Mesendoderm (in vitro differentiated cells): ENCODE results near the gene TMCO5A.

Source experiments
- DNase-seq: peaks from one replicate; pipeline ENCODE4 v3.0.0; 2013
- H2AK5ac ChIP-seq: 2 replicates; pipeline ENCODE4 v1.6.1; 2013; ENCODE audit warnings: low read length, inconsistent platforms
- H2BK120ac ChIP-seq: 2 replicates; pipeline ENCODE4 v1.6.1; 2013; ENCODE audit warnings: low read depth, mild to moderate bottlenecking, low read length, moderate library complexity, mixed read lengths
- H2BK15ac ChIP-seq: replicated peaks from 2 replicates; pipeline ENCODE4 v1.6.1; 2013; ENCODE audit warnings: low read depth, mild to moderate bottlenecking, moderate library complexity
- H2BK5ac ChIP-seq: 2 replicates; pipeline ENCODE4 v1.6.1; 2013; ENCODE audit warnings: low read length, inconsistent platforms
- H3K18ac ChIP-seq: 2 replicates; pipeline ENCODE4 v1.6.1; 2013; ENCODE audit warnings: mild to moderate bottlenecking, low read length, mixed read lengths
- H3K23ac ChIP-seq: one replicate; pipeline ENCODE4 v1.6.1; 2013; ENCODE audit warnings: low read length
- H3K27ac ChIP-seq: 2 replicates; pipeline ENCODE4 v1.5.1; 2013; ENCODE audit warnings: low read depth, mild to moderate bottlenecking, inconsistent platforms, low read length, moderate library complexity
- H3K27me3 ChIP-seq: 2 replicates; pipeline ENCODE4 v1.6.1; 2013; ENCODE audit warnings: low read length, control low read depth, mild to moderate bottlenecking, inconsistent platforms; ENCODE audit not compliant: insufficient read depth, poor library complexity
- H3K36me3 ChIP-seq: 2 replicates; pipeline ENCODE4 v1.6.1; 2013; ENCODE audit warnings: low read length, inconsistent platforms; ENCODE audit not compliant: control insufficient read depth, insufficient read depth
- H3K4ac ChIP-seq: one replicate; pipeline ENCODE4 v1.6.1; 2013; ENCODE audit warnings: low read depth, mild to moderate bottlenecking, low read length, moderate library complexity
- H3K4me1 ChIP-seq: 2 replicates; pipeline ENCODE4 v1.6.1; 2013; ENCODE audit warnings: low read depth, low read length, inconsistent platforms; ENCODE audit not compliant: control insufficient read depth
- H3K4me2 ChIP-seq: 2 replicates; pipeline ENCODE4 v1.6.1; 2013; ENCODE audit warnings: low read length
- H3K4me3 ChIP-seq: 2 replicates; pipeline ENCODE4 v1.5.1; 2013; ENCODE audit warnings: mild to moderate bottlenecking, low read length
- H3K56ac ChIP-seq: one replicate; pipeline ENCODE4 v1.6.1; 2013; ENCODE audit warnings: low read length
- H3K79me1 ChIP-seq: 2 replicates; pipeline ENCODE4 v1.6.1; 2013; ENCODE audit warnings: low read length, inconsistent platforms
- H3K79me2 ChIP-seq: 2 replicates; pipeline ENCODE4 v1.6.1; 2013; ENCODE audit warnings: mild to moderate bottlenecking, low read length; ENCODE audit not compliant: control insufficient read depth, insufficient read depth
- H3K9ac ChIP-seq: 2 replicates; pipeline ENCODE4 v1.6.1; 2013; ENCODE audit warnings: low read length, inconsistent platforms
- H4K5ac ChIP-seq: one replicate; pipeline ENCODE4 v1.6.1; 2013; ENCODE audit warnings: low read length
- H4K8ac ChIP-seq: one replicate; pipeline ENCODE4 v1.6.1; 2013; ENCODE audit warnings: low read depth, mild to moderate bottlenecking, control low read depth, low read length, moderate library complexity
- WGBS: extraction: QIAGEN DNeasy Blood & Tissue Kit; methylation state at CpG from one replicate; pipeline ENCODE4 v1.1.7; 2013; ENCODE audit warnings: low lambda C conversion rate, missing lambda C conversion rate; ENCODE audit not compliant: insufficient coverage; ENCODE audit errors: extremely low coverage; 5-methylcytosine and 5-hydroxymethylcytosine counted together

The TMCO5A gene

DNA sequence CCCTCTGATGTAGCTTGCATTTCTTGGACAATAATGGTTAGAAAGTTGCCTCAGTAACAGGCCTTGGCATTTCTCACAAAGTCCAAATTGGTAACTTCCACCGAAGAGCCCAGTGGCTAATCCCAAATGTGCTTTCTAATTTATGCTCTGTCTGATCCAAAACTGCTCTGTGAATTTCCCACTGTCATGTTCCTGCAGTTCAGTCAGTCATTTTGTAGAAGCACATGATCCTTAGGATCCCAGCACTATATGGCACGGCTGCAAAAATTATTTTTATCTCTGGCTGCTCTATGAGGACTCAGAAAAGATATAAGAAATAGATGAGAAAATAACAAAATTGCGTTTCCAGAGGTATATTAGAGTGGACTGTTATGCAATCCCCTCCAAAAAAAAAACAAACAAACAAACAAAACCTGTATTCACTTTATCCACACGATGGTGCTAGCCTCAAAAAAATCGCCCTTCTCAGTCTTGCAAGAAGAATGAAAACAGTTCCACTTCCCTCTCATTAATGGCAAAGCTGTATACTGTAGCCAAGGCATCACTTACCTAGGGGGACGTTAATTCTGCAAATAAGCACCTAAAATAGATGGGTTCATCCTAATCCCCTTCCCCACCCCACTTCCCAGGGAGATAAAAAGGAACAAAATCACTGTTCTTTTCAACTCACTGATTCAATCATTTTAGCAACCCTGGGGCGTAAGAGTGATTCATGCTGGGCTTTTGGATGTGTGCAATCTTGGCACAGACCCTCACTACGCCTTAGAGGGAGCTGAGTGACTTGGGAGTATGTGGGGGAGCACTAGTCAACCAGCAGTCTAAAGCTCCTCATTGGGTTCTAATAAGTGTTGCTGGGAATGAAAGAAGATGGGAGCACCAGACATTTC is 61.3 kb downstream of the TMCO5A start:
- Histone ChIP-seq H2BK5ac (no peak overlapping the region), H3K79me2 (no peaks in the 10 kb centered on the region), H3K23ac (no peak overlapping the region), H3K4ac (no peak overlapping the region), H3K4me3 (no peak overlapping the region), H3K56ac (no peak overlapping the region), H3K79me1 (no peaks in the 10 kb centered on the region), H2AK5ac (no peak overlapping the region), H3K4me1 (no peaks in the 10 kb centered on the region), H4K5ac (no peak overlapping the region), H3K27me3 (no peaks in the 10 kb centered on the region), H3K27ac (no peak overlapping the region), H3K36me3 (no peaks in the 10 kb centered on the region), H2BK15ac (no peak overlapping the region), H2BK120ac (no peak overlapping the region), H3K9ac (no peak overlapping the region), H3K4me2 (no peak overlapping the region), H3K18ac (no peak overlapping the region), H4K8ac (no peak overlapping the region)
- DNase-seq = peak; percentile 69
- WGBS = no CpG with 5 or more reads among the region's 8 CpGs
